GM23338 (cell line): ENCODE data around the gene GLCE. TPM values are rescaled to one million over a fixed set of nuclear protein-coding genes. Genes with fewer than 3 reads are reported as not detected.
"Not testable (repeated sequence)": the region's sequence is repeated elsewhere in the genome, so short reads cannot be mapped to it uniquely, and the experiment has no call there.

Source experiments
- ATAC-seq: fragments of 200-7000 bp; cut with Tn5 transposase; 3 replicates; pipeline ENCODE4 v1.9.1; 2020
- DNase-seq: peaks from one replicate; pipeline ENCODE4 v3.0.0-alpha.2; 2015; ENCODE audit warnings: low spot score
- H2AFZ ChIP-seq: fragments of 200-600 bp; sonication (generic); 2 replicates; pipeline ENCODE4 v1.8.0; 2016; ENCODE audit warnings: antibody characterized with exemption, mild to moderate bottlenecking, moderate library complexity
- H3F3A ChIP-seq: fragments of 200-600 bp; sonication (generic); replicated peaks from 2 replicates; pipeline ENCODE4 v1.8.0; 2017; ENCODE audit warnings: antibody characterized with exemption, mixed run types, low read depth
- H3K27ac ChIP-seq: fragments of 200-600 bp; sonication (generic); 2 replicates; pipeline ENCODE4 v1.6.1; 2016; ENCODE audit warnings: low read depth
- H3K27me3 ChIP-seq: fragments of 200-600 bp; sonication (generic); 2 replicates; pipeline ENCODE4 v1.8.0; 2016; ENCODE audit warnings: mild to moderate bottlenecking, mixed run types, moderate library complexity; ENCODE audit not compliant: insufficient read depth
- H3K36me3 ChIP-seq: fragments of 200-600 bp; sonication (generic); 2 replicates; pipeline ENCODE4 v1.8.0; 2016; ENCODE audit warnings: mild to moderate bottlenecking; ENCODE audit not compliant: insufficient read depth
- H3K4me1 ChIP-seq: fragments of 200-600 bp; sonication (generic); 2 replicates; pipeline ENCODE4 v1.8.0; 2016; ENCODE audit warnings: mild to moderate bottlenecking, moderate library complexity; ENCODE audit not compliant: insufficient read depth
- H3K4me2 ChIP-seq: fragments of 200-600 bp; sonication (generic); 2 replicates; pipeline ENCODE4 v1.7.1; 2017; ENCODE audit warnings: mixed run types
- H3K4me3 ChIP-seq: fragments of 200-600 bp; sonication (generic); 2 replicates; pipeline ENCODE4 v1.6.1; 2016; ENCODE audit warnings: mixed run types
- H3K79me2 ChIP-seq: fragments of 200-600 bp; sonication (generic); replicated peaks from 2 replicates; pipeline ENCODE4 v1.8.0; 2017; ENCODE audit warnings: mild to moderate bottlenecking; ENCODE audit not compliant: insufficient read depth
- H3K9me2 ChIP-seq: fragments of 200-600 bp; sonication (generic); 2 replicates; pipeline ENCODE4 v1.8.0; 2017; ENCODE audit not compliant: insufficient read depth
- H4K20me1 ChIP-seq: fragments of 200-600 bp; sonication (generic); replicated peaks from 2 replicates; pipeline ENCODE4 v1.8.0; 2017; ENCODE audit warnings: mild to moderate bottlenecking; ENCODE audit not compliant: insufficient read depth
- H3K27ac Mint-ChIP-seq: 2 replicates; pipeline ENCODE4 v1.8.0; 2020; ENCODE audit warnings: inconsistent platforms, mild to moderate bottlenecking, moderate library complexity, mixed read lengths
- H3K27me3 Mint-ChIP-seq: 3 replicates; pipeline ENCODE4 v1.8.0; 2022; ENCODE audit warnings: low read depth, mild to moderate bottlenecking, moderate library complexity, mixed read lengths, inconsistent platforms; ENCODE audit not compliant: insufficient read depth, poor library complexity
- H3K36me3 Mint-ChIP-seq: 3 replicates; pipeline ENCODE4 v1.8.0; 2021; ENCODE audit warnings: low read depth, mild to moderate bottlenecking, inconsistent platforms, moderate library complexity, mixed read lengths
- H3K4me1 Mint-ChIP-seq: 3 replicates; pipeline ENCODE4 v1.8.0; 2020; ENCODE audit warnings: mild to moderate bottlenecking, inconsistent platforms, mixed read lengths
- H3K4me3 Mint-ChIP-seq: 3 replicates; pipeline ENCODE4 v1.8.0; 2021; ENCODE audit warnings: moderate library complexity, mild to moderate bottlenecking, inconsistent platforms, mixed read lengths
- H3K9me3 Mint-ChIP-seq: 3 replicates; pipeline ENCODE4 v1.8.0; 2020; ENCODE audit warnings: moderate library complexity, mild to moderate bottlenecking, inconsistent platforms, mixed read lengths
- EZH2phosphoT487 ChIP-seq: fragments of 200-600 bp; sonication (generic); IDR thresholded peaks from one replicate; pipeline ENCODE4 v1.8.1; 2018; ENCODE audit warnings: antibody characterized with exemption; ENCODE audit not compliant: unreplicated experiment
- NANOG ChIP-seq: IDR thresholded peaks from 2 replicates; pipeline ENCODE4 v1.6.1; 2016; ENCODE audit warnings: antibody characterized with exemption, borderline replicate concordance
- POLR2AphosphoS5 ChIP-seq: IDR thresholded peaks from 2 replicates; pipeline ENCODE4 v1.6.1; 2016; ENCODE audit warnings: antibody characterized with exemption, low read depth
- polyA plus RNA-seq: library from polyadenylated mRNA; unstranded; fragments of >200 nt; fragmentation: Nextera tagmentation; extraction: Ambion mirVana; gene quantifications from 2 replicates; pipeline ENCODE4 v1.2.1, GENCODE V29; 2016
- total RNA-seq: library from RNA; depleted of rRNA; stranded (reverse); fragments of >200 nt; shearing (Covaris generic); gene quantifications from 2 replicates; pipeline ENCODE4 v1.2.3, GENCODE V29; 2014
- TF ChIP-seq, protein P1 (sequence below): IDR thresholded peaks from 2 replicates; pipeline ENCODE4 v1.6.1; 2016; ENCODE audit warnings: antibody characterized with exemption
- TF ChIP-seq, protein P2 (sequence below), 2 experiments: fragments of 200-600 bp in 1 of 2; sonication (generic) in 1 of 2; conservative IDR thresholded peaks; 2 replicates each; pipeline versions ENCODE4 v1.5.1 to v1.6.1; 2016 to 2017; ENCODE audit warnings: antibody characterized with exemption in 2 of 2, low read depth in 2 of 2, mild to moderate bottlenecking in 2 of 2, moderate library complexity in 1 of 2
- TF ChIP-seq, protein P3 (sequence below): fragments of 250-450 bp; sonication (Bioruptor Pico); IDR thresholded peaks from 2 replicates; pipeline ENCODE4 v1.5.0; 2020; ENCODE audit warnings: mild to moderate bottlenecking, moderate library complexity

The GLCE gene
- total and polyA plus RNA-seq, 2 experiments from 2014 or later: 7.5 to 15.5 TPM

DNA sequence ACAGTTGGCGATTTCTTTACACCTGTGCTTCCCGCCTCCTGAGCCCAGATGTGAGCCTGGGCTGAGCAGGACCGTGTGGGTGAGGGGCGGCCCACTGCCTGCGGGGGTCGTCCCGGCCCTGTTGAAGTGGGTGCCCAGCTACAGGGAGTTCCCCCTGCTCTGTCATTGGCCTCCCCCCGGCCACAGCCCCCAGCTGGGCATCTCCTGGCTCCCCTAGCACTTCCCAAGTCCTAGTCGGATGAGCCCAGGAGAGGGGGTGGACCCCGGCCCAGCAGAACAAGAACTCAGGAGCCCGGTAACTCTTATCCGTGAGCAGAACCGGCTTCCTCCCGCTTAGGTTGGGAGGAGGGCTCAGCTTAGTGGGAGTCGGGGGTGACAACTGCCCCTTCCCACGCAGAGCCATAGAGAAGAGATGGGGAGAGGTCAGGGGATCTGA lies 139.0 kb downstream of the GLCE start:
- Histone ChIP-seq H3K27ac (no peak overlapping the region), H3K4me2 (peak overlapping the region; percentile 96), H3K4me3 (peak overlapping the region; percentile 74), H3K4me1 (peaks cover 12% of the 10 kb centered on the region; the same call in 1 of the 2 replicates), H3K79me2 (no peaks in the 10 kb centered on the region), H4K20me1 (no peaks in the 10 kb centered on the region; the same call in 1 of the 2 replicates), H3K27me3 (peaks cover 35% of the 10 kb centered on the region), H3K36me3 (no peaks in the 10 kb centered on the region), H3K9me2 (no peaks in the 10 kb centered on the region), H3F3A (no peaks in the 10 kb centered on the region; the same call in 1 of the 2 replicates), H2AFZ (peak overlapping the region; percentile 100)
- Mint-ChIP-seq H3K4me3 (peak overlapping the region; percentile 66), H3K9me3 (no peaks in the 10 kb centered on the region), H3K27me3 (peaks cover 36% of the 10 kb centered on the region), H3K4me1 (peaks cover 17% of the 10 kb centered on the region), H3K27ac (no peak overlapping the region), H3K36me3 (peaks cover 2% of the 10 kb centered on the region; the same call in 1 of the 3 replicates)
- no peak for TF ChIP-seq POLR2AphosphoS5
- TF ChIP-seq, protein P1, sequence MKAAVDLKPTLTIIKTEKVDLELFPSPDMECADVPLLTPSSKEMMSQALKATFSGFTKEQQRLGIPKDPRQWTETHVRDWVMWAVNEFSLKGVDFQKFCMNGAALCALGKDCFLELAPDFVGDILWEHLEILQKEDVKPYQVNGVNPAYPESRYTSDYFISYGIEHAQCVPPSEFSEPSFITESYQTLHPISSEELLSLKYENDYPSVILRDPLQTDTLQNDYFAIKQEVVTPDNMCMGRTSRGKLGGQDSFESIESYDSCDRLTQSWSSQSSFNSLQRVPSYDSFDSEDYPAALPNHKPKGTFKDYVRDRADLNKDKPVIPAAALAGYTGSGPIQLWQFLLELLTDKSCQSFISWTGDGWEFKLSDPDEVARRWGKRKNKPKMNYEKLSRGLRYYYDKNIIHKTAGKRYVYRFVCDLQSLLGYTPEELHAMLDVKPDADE: no peak
- TF ChIP-seq, protein P2, sequence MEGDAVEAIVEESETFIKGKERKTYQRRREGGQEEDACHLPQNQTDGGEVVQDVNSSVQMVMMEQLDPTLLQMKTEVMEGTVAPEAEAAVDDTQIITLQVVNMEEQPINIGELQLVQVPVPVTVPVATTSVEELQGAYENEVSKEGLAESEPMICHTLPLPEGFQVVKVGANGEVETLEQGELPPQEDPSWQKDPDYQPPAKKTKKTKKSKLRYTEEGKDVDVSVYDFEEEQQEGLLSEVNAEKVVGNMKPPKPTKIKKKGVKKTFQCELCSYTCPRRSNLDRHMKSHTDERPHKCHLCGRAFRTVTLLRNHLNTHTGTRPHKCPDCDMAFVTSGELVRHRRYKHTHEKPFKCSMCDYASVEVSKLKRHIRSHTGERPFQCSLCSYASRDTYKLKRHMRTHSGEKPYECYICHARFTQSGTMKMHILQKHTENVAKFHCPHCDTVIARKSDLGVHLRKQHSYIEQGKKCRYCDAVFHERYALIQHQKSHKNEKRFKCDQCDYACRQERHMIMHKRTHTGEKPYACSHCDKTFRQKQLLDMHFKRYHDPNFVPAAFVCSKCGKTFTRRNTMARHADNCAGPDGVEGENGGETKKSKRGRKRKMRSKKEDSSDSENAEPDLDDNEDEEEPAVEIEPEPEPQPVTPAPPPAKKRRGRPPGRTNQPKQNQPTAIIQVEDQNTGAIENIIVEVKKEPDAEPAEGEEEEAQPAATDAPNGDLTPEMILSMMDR (conservative IDR thresholded peaks at IDR 0.05; ENCODE audit: low read depth in 2 of 2): no peak
- DNase-seq (peak; percentile 24), ATAC-seq (peak; percentile 27)

DNA sequence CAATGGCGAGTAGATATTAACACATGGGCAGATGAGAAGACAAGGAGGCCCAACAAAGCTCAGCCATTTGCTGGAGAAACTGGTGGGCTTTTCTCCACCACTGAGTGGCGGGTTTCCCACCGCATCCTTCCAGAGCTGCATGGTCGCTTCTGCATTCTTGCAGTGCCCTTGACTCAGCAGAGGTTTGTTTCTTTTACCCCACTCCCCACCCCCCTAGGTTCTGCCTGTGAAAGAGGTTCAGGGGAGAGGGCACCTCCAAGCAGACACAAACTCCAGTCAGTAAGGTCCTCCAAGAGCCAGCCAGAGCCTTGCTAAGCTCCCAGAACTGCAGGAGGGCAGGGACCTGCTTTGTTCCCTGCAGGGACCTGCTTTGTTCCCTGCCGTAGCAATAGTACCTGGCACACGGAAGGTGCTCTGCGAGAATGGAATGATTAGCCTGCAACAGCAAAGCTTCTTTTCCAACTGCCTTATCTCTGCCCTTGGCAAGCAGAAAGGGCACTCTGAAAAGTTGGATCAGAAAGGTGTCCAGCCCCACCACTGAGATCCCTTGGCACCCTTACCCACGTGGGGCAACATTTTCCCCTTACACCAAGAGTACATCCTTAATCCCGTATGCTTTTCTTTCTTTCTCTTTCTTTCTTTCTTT lies 139.6 kb downstream of the GLCE start:
- peaks cover 35% of the 10 kb centered on the region for H3K27me3 ChIP-seq
- Mint-ChIP-seq H3K9me3 (no peaks in the 10 kb centered on the region), H3K4me3 (peak overlapping the region; percentile 66), H3K36me3 (peaks cover 2% of the 10 kb centered on the region; the same call in 1 of the 3 replicates), H3K4me1 (peaks cover 19% of the 10 kb centered on the region), H3K27me3 (peaks cover 36% of the 10 kb centered on the region), H3K27ac (no peak overlapping the region)
- TF ChIP-seq EZH2phosphoT487 (no peak), NANOG (no peak)
- TF ChIP-seq, protein P3, sequence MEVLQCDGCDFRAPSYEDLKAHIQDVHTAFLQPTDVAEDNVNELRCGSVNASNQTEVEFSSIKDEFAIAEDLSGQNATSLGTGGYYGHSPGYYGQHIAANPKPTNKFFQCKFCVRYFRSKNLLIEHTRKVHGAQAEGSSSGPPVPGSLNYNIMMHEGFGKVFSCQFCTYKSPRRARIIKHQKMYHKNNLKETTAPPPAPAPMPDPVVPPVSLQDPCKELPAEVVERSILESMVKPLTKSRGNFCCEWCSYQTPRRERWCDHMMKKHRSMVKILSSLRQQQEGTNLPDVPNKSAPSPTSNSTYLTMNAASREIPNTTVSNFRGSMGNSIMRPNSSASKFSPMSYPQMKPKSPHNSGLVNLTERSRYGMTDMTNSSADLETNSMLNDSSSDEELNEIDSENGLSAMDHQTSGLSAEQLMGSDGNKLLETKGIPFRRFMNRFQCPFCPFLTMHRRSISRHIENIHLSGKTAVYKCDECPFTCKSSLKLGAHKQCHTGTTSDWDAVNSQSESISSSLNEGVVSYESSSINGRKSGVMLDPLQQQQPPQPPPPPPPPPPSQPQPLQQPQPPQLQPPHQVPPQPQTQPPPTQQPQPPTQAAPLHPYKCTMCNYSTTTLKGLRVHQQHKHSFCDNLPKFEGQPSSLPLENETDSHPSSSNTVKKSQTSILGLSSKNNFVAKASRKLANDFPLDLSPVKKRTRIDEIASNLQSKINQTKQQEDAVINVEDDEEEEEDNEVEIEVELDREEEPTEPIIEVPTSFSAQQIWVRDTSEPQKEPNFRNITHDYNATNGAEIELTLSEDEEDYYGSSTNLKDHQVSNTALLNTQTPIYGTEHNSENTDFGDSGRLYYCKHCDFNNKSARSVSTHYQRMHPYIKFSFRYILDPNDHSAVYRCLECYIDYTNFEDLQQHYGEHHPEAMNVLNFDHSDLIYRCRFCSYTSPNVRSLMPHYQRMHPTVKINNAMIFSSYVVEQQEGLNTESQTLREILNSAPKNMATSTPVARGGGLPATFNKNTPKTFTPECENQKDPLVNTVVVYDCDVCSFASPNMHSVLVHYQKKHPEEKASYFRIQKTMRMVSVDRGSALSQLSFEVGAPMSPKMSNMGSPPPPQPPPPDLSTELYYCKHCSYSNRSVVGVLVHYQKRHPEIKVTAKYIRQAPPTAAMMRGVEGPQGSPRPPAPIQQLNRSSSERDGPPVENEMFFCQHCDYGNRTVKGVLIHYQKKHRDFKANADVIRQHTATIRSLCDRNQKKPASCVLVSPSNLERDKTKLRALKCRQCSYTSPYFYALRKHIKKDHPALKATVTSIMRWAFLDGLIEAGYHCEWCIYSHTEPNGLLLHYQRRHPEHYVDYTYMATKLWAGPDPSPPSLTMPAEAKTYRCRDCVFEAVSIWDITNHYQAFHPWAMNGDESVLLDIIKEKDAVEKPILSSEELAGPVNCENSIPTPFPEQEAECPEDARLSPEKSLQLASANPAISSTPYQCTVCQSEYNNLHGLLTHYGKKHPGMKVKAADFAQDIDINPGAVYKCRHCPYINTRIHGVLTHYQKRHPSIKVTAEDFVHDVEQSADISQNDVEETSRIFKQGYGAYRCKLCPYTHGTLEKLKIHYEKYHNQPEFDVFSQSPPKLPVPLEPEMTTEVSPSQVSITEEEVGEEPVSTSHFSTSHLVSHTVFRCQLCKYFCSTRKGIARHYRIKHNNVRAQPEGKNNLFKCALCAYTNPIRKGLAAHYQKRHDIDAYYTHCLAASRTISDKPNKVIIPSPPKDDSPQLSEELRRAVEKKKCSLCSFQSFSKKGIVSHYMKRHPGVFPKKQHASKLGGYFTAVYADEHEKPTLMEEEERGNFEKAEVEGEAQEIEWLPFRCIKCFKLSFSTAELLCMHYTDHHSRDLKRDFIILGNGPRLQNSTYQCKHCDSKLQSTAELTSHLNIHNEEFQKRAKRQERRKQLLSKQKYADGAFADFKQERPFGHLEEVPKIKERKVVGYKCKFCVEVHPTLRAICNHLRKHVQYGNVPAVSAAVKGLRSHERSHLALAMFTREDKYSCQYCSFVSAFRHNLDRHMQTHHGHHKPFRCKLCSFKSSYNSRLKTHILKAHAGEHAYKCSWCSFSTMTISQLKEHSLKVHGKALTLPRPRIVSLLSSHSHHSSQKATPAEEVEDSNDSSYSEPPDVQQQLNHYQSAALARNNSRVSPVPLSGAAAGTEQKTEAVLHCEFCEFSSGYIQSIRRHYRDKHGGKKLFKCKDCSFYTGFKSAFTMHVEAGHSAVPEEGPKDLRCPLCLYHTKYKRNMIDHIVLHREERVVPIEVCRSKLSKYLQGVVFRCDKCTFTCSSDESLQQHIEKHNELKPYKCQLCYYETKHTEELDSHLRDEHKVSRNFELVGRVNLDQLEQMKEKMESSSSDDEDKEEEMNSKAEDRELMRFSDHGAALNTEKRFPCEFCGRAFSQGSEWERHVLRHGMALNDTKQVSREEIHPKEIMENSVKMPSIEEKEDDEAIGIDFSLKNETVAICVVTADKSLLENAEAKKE (CRISPR knock-in tag): peak; percentile 58; the same call in 1 of the 2 replicates
- H3K4me3 ChIP-seq: peak overlapping the region; percentile 74
- no peaks in the 10 kb centered on the region; the same call in 1 of the 2 replicates for H3F3A ChIP-seq
- no peaks in the 10 kb centered on the region for H3K79me2 ChIP-seq
- no peaks in the 10 kb centered on the region for H3K36me3 ChIP-seq
- H3K9me2 ChIP-seq: no peaks in the 10 kb centered on the region
- H4K20me1 ChIP-seq: no peaks in the 10 kb centered on the region; the same call in 1 of the 2 replicates
- peaks cover 12% of the 10 kb centered on the region; the same call in 1 of the 2 replicates for H3K4me1 ChIP-seq
- peak overlapping the region; percentile 96 for H3K4me2 ChIP-seq
- peak overlapping the region; percentile 100 for H2AFZ ChIP-seq
- DNase-seq (peak; percentile 71), ATAC-seq (peak; percentile 76)
- no peak overlapping the region for H3K27ac ChIP-seq

DNA sequence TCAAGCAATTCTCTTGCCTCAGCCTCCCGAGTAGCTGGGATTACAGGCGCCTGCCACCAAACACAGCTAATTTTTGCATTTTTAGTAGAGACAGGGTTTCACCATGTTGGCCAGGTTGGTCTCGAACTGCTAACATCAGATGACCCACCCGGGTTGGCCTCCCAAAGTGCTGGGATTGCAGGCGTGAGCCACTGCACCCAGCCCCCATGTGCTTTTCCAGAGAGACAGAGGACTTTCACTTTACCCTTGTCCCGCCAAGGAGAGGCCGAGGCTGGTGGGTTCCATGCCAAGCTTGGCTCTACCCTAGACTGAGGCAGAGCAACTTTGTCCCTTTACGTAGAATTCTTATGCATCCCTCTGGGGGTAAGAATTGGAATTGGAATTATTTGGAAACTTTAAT lies 140.7 kb downstream of the GLCE start:
- not testable (repeated sequence) for H2AFZ ChIP-seq, H3K4me2 ChIP-seq, H3K27ac Mint-ChIP-seq, DNase-seq, H3K4me3 Mint-ChIP-seq, H3F3A ChIP-seq, H3K9me3 Mint-ChIP-seq, H3K27ac ChIP-seq, H3K4me3 ChIP-seq, H3K36me3 ChIP-seq, ATAC-seq, H3K36me3 Mint-ChIP-seq, H3K9me2 ChIP-seq, H4K20me1 ChIP-seq, H3K79me2 ChIP-seq
- Histone ChIP-seq H3K27me3 (peaks cover 35% of the 10 kb centered on the region), H3K4me1 (peaks cover 18% of the 10 kb centered on the region)
- peaks cover 29% of the 10 kb centered on the region for H3K4me1 Mint-ChIP-seq
- H3K27me3 Mint-ChIP-seq: peaks cover 35% of the 10 kb centered on the region
